CMK (cell line): ENCODE measurements around the gene RAP1GAP.

Source experiments
- DNase-seq: peaks from one replicate; pipeline ENCODE4 v3.0.0-alpha.2; 2010; ENCODE audit warnings: low read depth

The RAP1GAP gene

DNA sequence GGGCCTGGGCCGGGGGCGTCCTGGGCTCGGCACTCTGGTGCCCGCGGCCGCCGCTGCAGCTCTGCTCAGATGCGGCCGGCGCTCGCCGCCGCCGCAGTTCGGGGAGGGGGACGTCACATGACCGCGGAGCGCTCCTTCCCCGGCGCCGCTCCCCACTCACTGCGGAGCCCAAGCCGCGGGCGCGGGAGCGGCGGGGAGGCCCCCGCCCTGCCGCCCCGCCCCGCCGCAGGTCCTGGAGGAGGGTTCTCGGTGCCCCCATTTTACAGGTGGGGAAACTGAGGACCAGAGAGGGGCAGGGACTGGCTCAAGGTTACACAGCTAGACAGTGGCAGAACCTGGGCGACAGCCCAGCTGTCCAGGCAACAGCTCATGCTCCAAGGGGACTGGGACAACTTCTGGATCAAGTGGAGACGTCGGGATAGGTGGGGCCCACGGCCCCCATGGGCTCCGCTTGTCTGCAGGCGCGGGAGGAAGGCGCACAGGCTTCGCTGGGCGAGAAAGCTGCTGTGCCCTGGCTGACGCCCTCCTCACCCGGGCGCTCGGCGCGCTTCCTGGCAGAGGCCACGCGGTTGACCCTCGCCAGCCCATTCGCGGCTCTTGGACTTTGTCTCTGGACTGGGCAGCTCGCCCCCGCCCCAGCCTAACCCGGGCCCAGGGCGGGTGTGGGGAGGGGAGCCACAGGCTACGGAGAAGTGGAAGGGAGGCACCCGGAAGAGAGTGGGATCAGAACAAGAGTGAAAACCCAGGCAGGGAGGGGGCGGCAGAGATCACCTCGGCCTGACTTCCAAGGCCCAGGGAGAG lies at the start of gene RAP1GAP:
Gene RAP1GAP, minus strand, starts transcription at position 100 of the 801 bp plus-strand sequence. CDS start 49,325 bp downstream, outside the sequence.
- peak; percentile 60 for DNase-seq

- no peak for DNase-seq
Measured at GRCh38 chr1:21716169-21716568, 47.0 kb upstream of the RAP1GAP start.

DNA sequence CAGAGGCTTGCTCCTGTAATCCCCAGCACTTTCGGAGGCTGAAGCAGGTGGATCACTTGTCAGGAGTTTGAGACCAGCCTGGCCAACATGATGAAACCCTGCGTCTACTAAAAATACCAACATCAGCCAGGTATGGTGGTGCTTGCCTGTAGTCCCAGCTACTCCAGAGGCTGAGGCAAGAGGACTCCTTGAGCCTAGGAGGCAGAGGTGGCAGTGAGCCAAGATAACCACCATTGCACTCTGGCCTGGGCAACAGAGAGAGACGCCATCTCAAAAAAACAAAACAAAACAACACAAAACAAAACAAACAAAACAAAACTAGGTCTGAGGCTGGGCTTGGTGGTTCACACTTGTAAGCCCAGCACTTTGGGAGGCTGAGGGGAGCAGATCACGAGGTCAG lies 38.7 kb upstream of the RAP1GAP start:
- DNase-seq = no peak

DNA sequence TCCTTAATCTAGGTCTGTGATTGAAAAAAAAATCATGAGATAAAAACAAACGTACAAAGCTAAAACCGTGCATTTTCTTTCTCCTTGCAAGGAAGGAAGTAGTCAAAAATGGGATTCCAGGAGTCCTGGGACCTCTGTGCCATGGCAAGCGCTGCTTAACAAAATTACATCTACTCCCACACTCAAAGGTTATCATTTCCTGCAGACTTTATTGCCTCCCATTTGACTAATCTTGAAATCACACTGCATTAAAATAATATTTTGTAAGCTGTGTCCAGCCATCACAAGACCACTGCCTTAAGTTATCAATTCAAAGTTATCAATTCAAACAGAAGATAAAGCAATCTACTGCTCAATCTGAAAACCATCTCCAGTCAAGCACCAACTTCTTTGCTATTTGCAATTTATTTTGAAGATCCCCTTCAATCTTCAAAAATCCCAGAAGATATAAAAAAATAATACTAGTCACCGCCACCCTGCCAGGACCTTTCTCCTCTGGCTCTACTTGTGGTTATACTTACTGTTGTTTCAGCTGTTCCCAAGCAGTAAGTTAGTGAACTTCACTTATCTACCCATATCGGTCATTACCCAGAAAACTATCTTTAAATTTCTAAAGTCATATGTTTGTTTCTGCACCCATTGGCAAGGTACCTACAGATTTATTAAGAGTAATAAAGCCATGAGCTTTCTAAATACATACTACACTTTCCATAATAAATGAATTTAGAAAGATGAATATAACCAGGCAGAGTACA lies 38.1 kb upstream of the RAP1GAP start:
- DNase-seq = no peak

DNA sequence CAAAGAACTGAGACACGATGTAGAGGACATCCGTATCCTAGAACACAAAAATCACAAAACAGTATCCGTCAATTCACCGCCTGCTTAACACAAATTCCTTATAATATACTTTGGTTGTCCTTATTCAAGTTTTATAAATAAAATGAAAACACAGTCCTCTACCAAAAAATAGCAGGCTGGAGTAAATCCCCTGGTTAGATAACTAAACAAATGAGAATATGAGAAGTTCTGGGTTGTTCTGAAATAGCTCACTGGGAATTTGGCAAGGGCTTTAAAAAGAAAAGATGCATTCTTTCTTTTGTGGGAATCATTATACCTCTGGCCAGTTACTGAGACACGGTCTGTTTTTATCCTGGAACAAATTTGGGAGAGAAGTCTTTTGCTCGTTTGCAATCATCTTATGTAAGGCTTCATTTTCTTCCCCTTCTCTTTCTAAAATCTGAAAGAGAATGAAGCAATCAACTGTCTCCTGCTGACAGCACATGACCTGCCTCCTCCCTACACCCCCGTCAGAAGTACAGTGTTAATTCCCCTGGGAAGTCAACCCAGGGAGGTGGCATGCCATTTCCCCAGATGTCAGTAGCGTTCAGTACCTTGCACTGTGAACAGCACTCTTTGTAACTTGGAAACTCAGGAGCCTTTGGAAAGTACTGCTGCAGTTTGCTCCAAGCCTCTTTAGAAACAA lies 37.1 kb upstream of the RAP1GAP start:
- no peak for DNase-seq

DNA sequence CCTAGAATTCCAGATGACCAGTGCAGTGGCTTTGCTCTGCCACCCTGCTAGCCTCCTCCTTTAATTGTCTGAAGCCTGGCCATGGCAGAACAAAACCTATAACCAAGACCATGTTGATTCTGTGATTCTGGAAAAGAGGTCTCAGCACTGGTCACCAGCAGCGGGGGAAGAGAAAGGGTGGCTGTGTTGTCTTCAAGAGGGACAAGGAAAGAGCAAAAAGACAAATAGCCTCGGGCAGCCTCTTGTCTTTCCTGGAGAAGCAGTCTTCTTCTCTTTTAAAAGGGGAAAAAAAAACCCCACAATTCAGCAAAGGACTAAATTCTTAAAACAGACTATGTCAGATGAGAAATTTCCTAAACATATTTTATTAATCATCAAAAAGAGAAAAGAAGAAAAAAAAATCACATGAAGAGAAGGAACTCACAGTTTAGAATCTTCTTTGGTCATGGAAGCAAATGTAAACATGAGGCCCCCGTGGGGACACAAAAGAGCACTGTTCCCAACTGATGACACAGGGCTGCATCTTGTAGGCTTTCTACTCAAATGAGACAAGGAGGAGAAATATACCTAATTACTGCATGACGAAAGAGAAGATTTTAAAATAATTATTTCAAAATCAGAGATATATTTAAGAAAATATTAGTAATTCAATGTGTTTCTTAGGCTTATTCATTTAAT lies 36.3 kb upstream of the RAP1GAP start:
- no peak for DNase-seq

- DNase-seq = no peak
Measured at GRCh38 chr1:21704145-21704544, 35.0 kb upstream of the RAP1GAP start.

- DNase-seq = no peak
Measured at GRCh38 chr1:21703318-21703963, 34.3 kb upstream of the RAP1GAP start.

DNA sequence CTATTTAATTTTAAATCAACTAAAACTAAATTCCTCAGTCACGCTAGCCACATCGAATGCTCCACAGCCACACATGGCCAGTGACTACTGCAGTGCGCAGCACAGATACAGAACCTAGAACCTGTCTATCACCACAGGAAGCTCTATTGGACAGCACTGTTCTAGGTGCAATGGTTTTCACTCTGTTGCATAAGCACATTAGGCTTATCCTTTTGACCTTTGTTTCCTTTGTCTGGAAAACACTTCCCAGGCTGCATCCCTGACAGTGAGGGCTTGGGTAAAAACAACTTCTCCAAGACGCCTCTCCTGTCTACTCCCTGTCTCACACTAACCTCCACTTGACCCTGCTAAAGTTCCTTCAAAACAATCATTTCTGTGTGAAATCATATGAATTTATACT lies 33.6 kb upstream of the RAP1GAP start:
- DNase-seq = no peak

GRCh38 chr1:21701401-21701800 lies 32.2 kb upstream of the RAP1GAP start:
- no peak for DNase-seq

GRCh38 chr1:21700094-21700493 lies 30.9 kb upstream of the RAP1GAP start:
- no peak for DNase-seq

DNA sequence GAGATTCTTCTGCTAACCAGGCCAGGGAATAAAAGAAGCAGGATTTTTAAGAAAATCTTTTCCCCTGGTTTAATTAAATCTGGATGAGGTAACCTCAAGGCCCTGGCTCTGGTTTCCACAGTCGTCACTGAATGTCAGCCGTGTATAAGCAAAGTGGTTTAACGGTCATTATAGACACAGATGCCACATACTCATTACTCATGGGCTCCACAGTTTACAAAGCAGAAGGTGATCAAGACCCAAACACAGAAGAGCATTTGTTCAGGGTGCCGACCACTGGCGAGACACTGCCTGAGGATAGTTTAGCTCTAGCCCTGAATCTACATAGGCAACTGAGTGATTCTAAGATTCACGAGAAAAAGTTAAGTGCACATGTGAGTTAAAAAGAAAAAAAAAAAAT lies 27.8 kb upstream of the RAP1GAP start:
- DNase-seq = no peak

GRCh38 chr1:21693732-21694131 lies 24.6 kb upstream of the RAP1GAP start:
- DNase-seq = no peak

GRCh38 chr1:21691739-21692138 lies 22.6 kb upstream of the RAP1GAP start:
- no peak for DNase-seq

GRCh38 chr1:21689661-21690372 lies 20.7 kb upstream of the RAP1GAP start:
- DNase-seq = no peak

DNA sequence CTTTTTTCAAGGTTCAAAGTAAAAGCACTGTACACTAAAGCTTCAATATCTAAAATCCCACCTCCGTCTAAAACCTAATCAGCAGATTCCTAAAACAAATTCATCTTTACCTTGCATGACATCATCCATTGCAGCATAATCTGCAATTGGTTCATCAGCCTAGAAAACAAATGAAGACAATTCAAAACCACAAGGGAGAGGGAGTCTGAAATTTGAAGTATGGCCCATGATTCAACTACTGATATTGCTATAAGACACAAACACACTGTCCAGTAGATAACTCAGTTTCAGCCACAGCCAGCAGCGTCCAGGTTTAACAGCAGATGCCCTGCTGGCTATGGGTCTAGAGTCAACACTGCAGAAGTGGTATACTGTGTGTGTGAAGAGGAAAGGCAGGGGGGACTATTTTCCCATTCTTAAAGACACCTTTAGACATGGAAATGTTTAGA lies 17.9 kb upstream of the RAP1GAP start:
- DNase-seq = no peak

- DNase-seq = no peak
Measured at GRCh38 chr1:21685946-21686678, 17.0 kb upstream of the RAP1GAP start.

GRCh38 chr1:21681426-21681825 lies 12.3 kb upstream of the RAP1GAP start:
- DNase-seq = no peak

DNA sequence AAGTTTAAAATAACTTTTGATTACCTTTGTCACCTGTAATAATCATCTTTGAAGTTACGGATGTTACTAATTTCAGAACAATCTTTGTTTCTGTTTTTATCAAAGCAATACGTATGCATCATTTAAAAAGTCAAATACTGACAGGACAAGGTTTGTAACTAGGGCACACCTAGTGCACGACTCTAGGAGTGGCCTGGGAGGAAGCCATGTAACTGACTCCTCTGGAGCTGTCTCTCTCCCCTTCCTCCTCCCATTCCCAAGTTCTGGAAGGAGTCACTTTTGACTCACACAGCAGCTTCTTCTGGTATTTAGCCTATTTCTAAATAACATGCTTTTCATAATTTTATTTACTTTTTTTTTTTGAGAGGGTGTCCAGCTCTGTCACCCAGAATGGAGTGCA lies 11.8 kb upstream of the RAP1GAP start:
- no peak for DNase-seq

DNA sequence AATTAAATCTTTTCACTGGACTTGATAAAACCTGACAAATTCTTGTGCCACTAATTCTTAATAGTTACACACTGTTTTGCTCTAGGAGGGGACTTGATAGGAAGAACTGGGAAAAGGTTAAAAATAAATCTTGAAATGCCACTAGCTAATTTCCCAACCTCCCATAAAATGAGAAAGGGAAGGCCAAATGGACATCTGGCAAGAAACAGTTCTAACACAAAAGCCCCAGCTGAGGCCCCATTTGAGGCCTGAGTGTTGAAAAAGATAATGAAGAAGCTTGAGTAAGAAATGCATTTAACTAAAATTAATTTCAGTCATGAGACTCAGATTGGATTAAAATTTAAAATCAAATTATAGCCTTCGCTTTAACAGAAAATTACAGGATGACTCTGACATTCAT lies 11.2 kb upstream of the RAP1GAP start:
- no peak for DNase-seq
